ENCODE measurements around the gene AHRR.

DNA sequence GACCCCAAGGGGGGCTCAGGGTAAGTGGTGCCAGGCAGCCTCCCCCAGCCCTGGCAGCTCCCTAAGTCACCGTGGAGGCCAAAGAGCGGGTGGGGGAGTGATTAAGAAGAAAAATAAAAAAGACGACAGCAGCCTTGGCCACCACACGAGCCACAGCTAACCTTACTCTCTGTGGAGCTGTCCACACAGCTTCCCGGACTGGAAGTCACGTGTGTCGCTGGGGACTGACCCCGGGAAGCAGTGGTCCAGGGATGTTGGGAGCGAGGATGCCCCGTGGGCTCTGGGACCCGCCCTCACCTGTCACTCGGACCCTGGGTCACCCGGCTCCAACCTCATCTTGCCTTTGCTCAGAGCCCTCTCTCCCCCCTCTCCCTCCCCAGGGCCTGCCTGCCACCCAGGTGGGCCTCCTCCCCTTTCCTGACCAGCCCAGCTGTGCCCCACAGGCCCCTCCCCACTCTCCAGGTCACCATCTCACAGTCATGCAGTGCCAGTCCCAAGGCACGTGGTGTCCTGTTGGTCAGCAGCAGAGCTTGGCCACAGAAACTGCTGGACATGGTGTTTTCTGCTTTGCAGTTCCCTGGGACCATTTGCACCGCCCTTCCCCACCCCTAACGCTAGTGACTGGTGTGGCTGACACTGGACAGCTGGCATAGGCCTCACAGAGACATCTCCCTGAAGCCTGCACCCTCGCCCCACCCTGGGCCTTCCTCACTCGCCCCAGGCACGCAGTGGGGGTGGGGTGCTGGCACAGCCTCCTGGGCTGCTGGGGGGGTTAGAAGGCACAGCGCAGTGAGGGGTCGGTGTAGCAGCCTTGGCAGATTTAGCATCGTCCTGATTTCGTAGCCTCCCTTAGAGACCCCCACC lies 111.6 kb downstream of the AHRR start:
- TF ChIP-seq, protein P1, sequence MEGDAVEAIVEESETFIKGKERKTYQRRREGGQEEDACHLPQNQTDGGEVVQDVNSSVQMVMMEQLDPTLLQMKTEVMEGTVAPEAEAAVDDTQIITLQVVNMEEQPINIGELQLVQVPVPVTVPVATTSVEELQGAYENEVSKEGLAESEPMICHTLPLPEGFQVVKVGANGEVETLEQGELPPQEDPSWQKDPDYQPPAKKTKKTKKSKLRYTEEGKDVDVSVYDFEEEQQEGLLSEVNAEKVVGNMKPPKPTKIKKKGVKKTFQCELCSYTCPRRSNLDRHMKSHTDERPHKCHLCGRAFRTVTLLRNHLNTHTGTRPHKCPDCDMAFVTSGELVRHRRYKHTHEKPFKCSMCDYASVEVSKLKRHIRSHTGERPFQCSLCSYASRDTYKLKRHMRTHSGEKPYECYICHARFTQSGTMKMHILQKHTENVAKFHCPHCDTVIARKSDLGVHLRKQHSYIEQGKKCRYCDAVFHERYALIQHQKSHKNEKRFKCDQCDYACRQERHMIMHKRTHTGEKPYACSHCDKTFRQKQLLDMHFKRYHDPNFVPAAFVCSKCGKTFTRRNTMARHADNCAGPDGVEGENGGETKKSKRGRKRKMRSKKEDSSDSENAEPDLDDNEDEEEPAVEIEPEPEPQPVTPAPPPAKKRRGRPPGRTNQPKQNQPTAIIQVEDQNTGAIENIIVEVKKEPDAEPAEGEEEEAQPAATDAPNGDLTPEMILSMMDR (IDR thresholded peaks at IDR 0.05), result no peak
- TF ChIP-seq POLR2A (IDR thresholded peaks at IDR 0.05), result no peak
